Retinal pigment epithelial cell (primary cell): Measurements from ENCODE around the gene MRPS18C.
A peak's percentile ranks its signal among the peaks of the same experiment; 100 is the strongest.
"Not testable (repeated sequence)": the region's sequence is repeated elsewhere in the genome, so short reads cannot be mapped to it uniquely, and the experiment has no call there.

ENCODE experiments used
- DNase-seq: peaks from one replicate; pipeline ENCODE4 v3.0.0-alpha.2; 2010; ENCODE audit warnings: low read depth
- H3K4me3 ChIP-seq: 2 replicates; pipeline ENCODE4 v1.5.1; 2011; ENCODE audit warnings: mild to moderate bottlenecking, low read length, control low read depth, moderate library complexity
- TF ChIP-seq, protein P1 (sequence below): conservative IDR thresholded peaks from 2 replicates; pipeline ENCODE4 v1.5.1; 2011; ENCODE audit warnings: low read depth, low read length, control low read depth, inconsistent platforms

The MRPS18C gene

DNA sequence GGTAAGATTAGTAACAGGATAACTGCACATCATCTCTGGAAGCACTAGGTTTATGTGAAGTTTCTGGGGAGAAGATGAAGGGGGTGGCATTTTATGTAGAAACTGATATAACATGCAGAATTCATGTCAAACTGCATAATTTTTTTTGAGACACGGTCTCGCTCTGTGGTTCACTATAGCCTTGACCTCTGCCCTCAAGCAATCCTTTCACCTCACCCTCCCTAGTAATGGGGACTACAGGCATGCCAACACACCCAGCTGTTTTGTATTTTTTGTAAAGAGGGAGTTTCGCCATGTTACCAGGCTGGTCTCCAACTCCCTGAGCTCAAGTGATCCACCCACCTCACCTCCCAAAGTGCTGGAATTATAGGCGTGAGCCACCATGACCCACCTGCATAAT is 17.6 kb downstream of the MRPS18C start:
- DNase-seq: no peak
- no peak overlapping the region for H3K4me3 ChIP-seq
- TF ChIP-seq, protein P1, sequence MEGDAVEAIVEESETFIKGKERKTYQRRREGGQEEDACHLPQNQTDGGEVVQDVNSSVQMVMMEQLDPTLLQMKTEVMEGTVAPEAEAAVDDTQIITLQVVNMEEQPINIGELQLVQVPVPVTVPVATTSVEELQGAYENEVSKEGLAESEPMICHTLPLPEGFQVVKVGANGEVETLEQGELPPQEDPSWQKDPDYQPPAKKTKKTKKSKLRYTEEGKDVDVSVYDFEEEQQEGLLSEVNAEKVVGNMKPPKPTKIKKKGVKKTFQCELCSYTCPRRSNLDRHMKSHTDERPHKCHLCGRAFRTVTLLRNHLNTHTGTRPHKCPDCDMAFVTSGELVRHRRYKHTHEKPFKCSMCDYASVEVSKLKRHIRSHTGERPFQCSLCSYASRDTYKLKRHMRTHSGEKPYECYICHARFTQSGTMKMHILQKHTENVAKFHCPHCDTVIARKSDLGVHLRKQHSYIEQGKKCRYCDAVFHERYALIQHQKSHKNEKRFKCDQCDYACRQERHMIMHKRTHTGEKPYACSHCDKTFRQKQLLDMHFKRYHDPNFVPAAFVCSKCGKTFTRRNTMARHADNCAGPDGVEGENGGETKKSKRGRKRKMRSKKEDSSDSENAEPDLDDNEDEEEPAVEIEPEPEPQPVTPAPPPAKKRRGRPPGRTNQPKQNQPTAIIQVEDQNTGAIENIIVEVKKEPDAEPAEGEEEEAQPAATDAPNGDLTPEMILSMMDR: no peak

DNA sequence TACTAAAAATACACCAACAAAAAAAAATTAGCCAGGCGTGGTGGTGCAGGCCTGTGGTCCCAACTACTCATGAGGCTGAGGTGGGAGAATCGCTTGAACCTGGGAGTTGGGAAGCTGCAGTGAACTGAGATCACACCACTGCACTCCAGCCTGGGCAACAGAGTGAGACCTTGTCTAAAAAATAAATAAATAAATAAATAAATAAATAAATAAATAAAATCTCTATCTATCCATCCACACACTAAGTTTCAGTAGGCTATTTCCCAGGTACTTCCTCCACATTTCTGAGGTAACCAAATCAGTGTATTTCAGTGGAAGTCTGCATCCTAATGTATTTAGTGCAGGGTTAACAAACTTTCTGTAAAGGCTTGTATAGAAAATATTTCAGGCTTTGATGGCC is 18.1 kb downstream of the MRPS18C start:
- no peak for DNase-seq
- no peak overlapping the region for H3K4me3 ChIP-seq
- TF ChIP-seq, protein P1: no peak

- peak within 1 kb of the TSS; percentile 78 for H3K4me3 ChIP-seq
- TF ChIP-seq, protein P1: no peak
These were observed 28.9 kb downstream of the MRPS18C start, which contains the start of gene ABRAXAS1 for GRCh38 chr4:83484500-83485461. ABRAXAS1 (minus strand) TSS chr4:83485100; CDS start chr4:83485072, 28 bp downstream.

DNA sequence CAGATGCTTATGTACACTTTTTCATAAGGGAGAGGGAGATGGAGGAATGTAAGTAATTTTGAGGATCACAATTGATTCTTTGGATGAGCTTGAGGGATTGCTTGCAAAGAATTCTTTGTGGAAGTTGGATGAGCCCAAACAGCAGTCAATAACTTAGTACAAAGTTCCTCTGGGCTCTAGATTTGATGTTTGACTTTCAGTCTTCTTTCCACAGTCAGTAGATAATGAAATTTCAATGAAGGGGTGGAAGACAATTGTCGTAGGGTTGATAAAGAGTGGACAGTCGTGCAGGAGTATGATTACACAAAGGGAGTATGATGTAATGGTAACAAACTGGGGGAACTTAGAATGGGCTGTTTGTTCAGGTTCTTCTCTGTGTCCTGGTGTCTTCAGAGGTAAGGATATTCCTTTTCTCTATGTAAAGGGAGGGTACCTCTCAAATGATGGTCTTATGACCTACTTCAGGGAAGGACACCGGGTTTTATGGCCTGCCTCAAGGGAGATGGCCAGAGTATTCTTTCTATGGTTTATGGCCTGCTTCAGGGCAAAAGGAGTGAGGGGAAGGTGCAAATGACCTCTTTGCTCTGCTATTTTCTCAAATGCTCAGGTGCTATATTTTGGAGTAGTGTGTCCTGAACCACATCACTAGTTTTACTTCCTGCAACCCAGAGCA is 30.7 kb downstream of the MRPS18C start:
- no peak overlapping the region for H3K4me3 ChIP-seq
- TF ChIP-seq, protein P1: no peak
- DNase-seq: no peak

More at GRCh38 chr4:83484500-83485461, 28.9 kb downstream of the MRPS18C start, which contains the start of gene ABRAXAS1:
- peak; percentile 62 for DNase-seq

DNA sequence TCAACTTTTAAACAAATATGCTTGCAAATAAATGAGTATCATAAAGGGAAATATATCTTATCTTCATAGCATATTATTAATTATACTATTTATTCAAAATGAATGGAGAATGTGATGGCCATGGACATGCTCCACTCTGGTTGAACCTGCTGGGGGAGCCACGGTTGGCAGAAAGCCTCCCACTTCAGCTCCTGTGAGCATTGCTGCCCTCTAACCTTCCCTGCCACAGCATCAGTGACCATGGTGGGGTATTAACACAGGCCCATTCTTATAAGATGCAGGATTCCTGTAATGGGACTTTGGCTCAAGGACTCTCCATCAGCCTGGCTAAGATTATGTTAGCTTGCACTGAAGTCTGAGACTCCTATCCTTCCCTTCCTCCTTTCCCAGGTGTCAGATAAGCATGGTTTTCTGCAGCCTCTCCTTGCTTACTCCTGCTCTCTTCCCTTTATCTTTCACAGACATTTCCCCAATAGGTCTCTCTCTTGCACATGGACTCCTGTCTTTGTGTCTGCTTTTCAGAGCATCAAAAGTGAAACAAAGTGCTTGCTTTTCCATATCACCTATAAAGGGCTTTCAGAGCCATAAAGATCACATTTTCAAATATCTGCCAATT is 34.0 kb downstream of the MRPS18C start:
- H3K4me3 ChIP-seq: no peak overlapping the region
- TF ChIP-seq, protein P1: no peak
- DNase-seq: no peak

- TF ChIP-seq, protein P1: peak; percentile 94
- no peak overlapping the region for H3K4me3 ChIP-seq
- peak; percentile 71 for DNase-seq
These were observed 35.1 kb downstream of the MRPS18C start for GRCh38 chr4:83490876-83491450.

GRCh38 chr4:83496085-83496917 is 40.4 kb downstream of the MRPS18C start:
- not testable (repeated sequence) for DNase-seq, H3K4me3 ChIP-seq
